Measurements from ENCODE around the gene STK24.

STK24 gene

DNA sequence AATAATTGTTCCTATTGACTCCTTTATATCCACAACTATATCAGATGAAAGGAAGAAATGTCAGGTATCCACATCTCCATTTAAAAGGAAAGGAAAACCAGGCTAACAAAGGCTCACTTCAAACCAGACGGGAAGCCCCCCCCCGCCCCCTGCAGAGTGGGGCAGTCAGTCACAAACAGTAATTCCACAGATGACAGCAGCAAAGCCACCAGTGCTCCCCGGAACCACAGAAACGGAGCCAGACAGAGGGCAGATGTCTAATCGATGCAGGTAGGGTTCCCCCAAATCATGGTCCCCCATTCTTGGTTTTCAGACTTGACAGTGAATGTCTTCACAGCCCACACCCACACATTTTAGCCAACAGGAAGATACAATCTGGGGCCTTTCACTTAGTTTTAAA, 100.8 kb downstream of the STK24 start:
- Histone ChIP-seq H3K9me2 (replicated peaks; ENCODE audit: insufficient read depth, low read length) (no peaks in the 10 kb centered on the region), H3K9me3 (ENCODE audit: insufficient read depth, low read length) (no peaks in the 10 kb centered on the region), H2AFZ (ENCODE audit: low read depth, low read length, severe bottlenecking) (no peak overlapping the region), H3K27me3 (ENCODE audit: low read length) (no peaks in the 10 kb centered on the region), H3K79me2 (ENCODE audit: insufficient read depth, low read length) (no peaks in the 10 kb centered on the region), H3F3A (ENCODE audit: insufficient read depth) (no peaks in the 10 kb centered on the region), H3K4me2 (ENCODE audit: low read depth, low read length, poor library complexity, severe bottlenecking) (no peak overlapping the region), H3K9ac (ENCODE audit: low read length) (no peak overlapping the region), H3K27ac (ENCODE audit: low read depth, low read length) (no peak overlapping the region), H4K20me1 (ENCODE audit: low read depth, low read length) (no peaks in the 10 kb centered on the region), H3K36me3 (ENCODE audit: low read length) (no peaks in the 10 kb centered on the region), H3K4me3 (ENCODE audit: insufficient read depth, low read length, poor library complexity, severe bottlenecking) (no peak overlapping the region)
- TF ChIP-seq, protein P1, sequence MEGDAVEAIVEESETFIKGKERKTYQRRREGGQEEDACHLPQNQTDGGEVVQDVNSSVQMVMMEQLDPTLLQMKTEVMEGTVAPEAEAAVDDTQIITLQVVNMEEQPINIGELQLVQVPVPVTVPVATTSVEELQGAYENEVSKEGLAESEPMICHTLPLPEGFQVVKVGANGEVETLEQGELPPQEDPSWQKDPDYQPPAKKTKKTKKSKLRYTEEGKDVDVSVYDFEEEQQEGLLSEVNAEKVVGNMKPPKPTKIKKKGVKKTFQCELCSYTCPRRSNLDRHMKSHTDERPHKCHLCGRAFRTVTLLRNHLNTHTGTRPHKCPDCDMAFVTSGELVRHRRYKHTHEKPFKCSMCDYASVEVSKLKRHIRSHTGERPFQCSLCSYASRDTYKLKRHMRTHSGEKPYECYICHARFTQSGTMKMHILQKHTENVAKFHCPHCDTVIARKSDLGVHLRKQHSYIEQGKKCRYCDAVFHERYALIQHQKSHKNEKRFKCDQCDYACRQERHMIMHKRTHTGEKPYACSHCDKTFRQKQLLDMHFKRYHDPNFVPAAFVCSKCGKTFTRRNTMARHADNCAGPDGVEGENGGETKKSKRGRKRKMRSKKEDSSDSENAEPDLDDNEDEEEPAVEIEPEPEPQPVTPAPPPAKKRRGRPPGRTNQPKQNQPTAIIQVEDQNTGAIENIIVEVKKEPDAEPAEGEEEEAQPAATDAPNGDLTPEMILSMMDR (IDR thresholded peaks at IDR 0.05; ENCODE audit: insufficient read depth, low read length, poor library complexity, severe bottlenecking) = no peak
- no peak for TF ChIP-seq EZH2phosphoT487 (conservative IDR thresholded peaks at IDR 0.05; ENCODE audit: low read length)

DNA sequence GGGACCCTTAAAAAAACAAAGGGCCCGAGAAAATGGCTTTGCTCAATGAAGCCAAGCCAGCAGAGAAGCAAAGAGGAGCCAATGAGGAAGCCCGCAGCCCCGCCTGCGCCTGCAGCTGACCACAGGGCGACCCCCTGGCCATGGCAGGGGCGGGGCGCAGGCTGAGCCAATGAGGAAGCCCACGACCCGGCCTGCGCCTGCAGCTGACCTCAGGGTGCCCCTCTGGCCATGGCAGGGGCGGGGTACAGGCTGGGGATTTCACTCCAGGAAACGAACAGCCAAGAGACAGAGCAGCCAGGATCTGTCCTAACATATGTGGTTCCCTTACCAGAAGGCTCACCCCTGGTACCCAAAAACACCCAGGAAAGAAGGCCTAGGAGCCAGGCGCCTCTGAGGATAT, 101.4 kb downstream of the STK24 start:
- no peak overlapping the region for H3K4me3 ChIP-seq (ENCODE audit: insufficient read depth, low read length, poor library complexity, severe bottlenecking)
- no peak overlapping the region for H3K9ac ChIP-seq (ENCODE audit: low read length)
- no peak overlapping the region for H3K27ac ChIP-seq (ENCODE audit: low read depth, low read length)
- H3K27me3 ChIP-seq (ENCODE audit: low read length) = no peaks in the 10 kb centered on the region
- no peaks in the 10 kb centered on the region for H3K36me3 ChIP-seq (ENCODE audit: low read length)
- H4K20me1 ChIP-seq (ENCODE audit: low read depth, low read length) = no peaks in the 10 kb centered on the region
- no peaks in the 10 kb centered on the region for H3F3A ChIP-seq (ENCODE audit: insufficient read depth)
- no peak overlapping the region for H2AFZ ChIP-seq (ENCODE audit: low read depth, low read length, severe bottlenecking)
- no peaks in the 10 kb centered on the region for H3K9me3 ChIP-seq (ENCODE audit: insufficient read depth, low read length)
- TF ChIP-seq, protein P1 (IDR thresholded peaks at IDR 0.05; ENCODE audit: insufficient read depth, low read length, poor library complexity, severe bottlenecking) = no peak
- no peak for TF ChIP-seq EZH2phosphoT487 (conservative IDR thresholded peaks at IDR 0.05; ENCODE audit: low read length)
- H3K4me2 ChIP-seq (ENCODE audit: low read depth, low read length, poor library complexity, severe bottlenecking) = no peak overlapping the region
- H3K9me2 ChIP-seq (replicated peaks; ENCODE audit: insufficient read depth, low read length) = no peaks in the 10 kb centered on the region
- no peaks in the 10 kb centered on the region for H3K79me2 ChIP-seq (ENCODE audit: insufficient read depth, low read length)

DNA sequence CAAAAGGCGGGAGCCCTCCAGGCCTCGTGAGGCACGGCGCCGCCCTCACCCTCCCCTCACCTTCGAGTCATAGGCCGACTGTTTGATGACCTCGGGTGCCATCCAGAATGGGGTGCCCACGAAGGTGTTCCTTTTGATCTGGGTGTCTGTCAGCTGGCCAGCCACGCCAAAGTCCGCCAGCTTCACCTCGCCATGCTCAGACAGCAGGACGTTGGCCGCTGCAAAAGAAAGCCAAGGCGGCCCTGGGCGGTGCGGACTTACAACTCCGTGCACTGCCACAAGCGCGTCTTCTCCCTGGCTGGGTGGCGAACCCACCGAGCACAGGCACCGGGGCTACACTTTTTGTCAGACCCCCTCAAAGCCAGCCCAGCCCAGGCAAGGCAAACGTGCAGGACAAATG, 102.1 kb downstream of the STK24 start:
- Histone ChIP-seq H3K27ac (ENCODE audit: low read depth, low read length) (no peak overlapping the region), H3K4me3 (ENCODE audit: insufficient read depth, low read length, poor library complexity, severe bottlenecking) (no peak overlapping the region), H2AFZ (ENCODE audit: low read depth, low read length, severe bottlenecking) (no peak overlapping the region), H3F3A (ENCODE audit: insufficient read depth) (no peaks in the 10 kb centered on the region), H3K9me3 (ENCODE audit: insufficient read depth, low read length) (no peaks in the 10 kb centered on the region), H3K27me3 (ENCODE audit: low read length) (no peaks in the 10 kb centered on the region), H3K36me3 (ENCODE audit: low read length) (no peaks in the 10 kb centered on the region), H4K20me1 (ENCODE audit: low read depth, low read length) (no peaks in the 10 kb centered on the region), H3K4me2 (ENCODE audit: low read depth, low read length, poor library complexity, severe bottlenecking) (no peak overlapping the region), H3K9ac (ENCODE audit: low read length) (no peak overlapping the region), H3K9me2 (replicated peaks; ENCODE audit: insufficient read depth, low read length) (no peaks in the 10 kb centered on the region), H3K79me2 (ENCODE audit: insufficient read depth, low read length) (no peaks in the 10 kb centered on the region)
- no peak for TF ChIP-seq EZH2phosphoT487 (conservative IDR thresholded peaks at IDR 0.05; ENCODE audit: low read length)
- TF ChIP-seq, protein P1 (IDR thresholded peaks at IDR 0.05; ENCODE audit: insufficient read depth, low read length, poor library complexity, severe bottlenecking) = no peak

Measured in SU-DHL-6 (cell line).